Measurements from ENCODE around the gene SLC13A3.

GRCh38 chr20:46549188-46549972 is 101.9 kb downstream of the SLC13A3 start:
- TF ChIP-seq USF2 (IDR thresholded peaks at IDR 0.05), result no peak
- TF ChIP-seq MAZ (IDR thresholded peaks at IDR 0.05; ENCODE audit: borderline replicate concordance, low read depth, low read length), result no peak
- no peak for TF ChIP-seq POLR2A (IDR thresholded peaks at IDR 0.05; ENCODE audit: low read length)
- no peak for TF ChIP-seq RAD21 (conservative IDR thresholded peaks at IDR 0.05 in 1 of 2, IDR thresholded peaks at IDR 0.05 in 1 of 2)
- no peak for TF ChIP-seq RNF2 (IDR thresholded peaks at IDR 0.05; ENCODE audit: borderline replicate concordance, low read depth)
- no peak for TF ChIP-seq MAX (IDR thresholded peaks at IDR 0.05)
- no peak for TF ChIP-seq CTCF (IDR thresholded peaks at IDR 0.05)
- no peak for TF ChIP-seq POLR2AphosphoS2 (conservative IDR thresholded peaks at IDR 0.05; ENCODE audit: low read length)
- TF ChIP-seq REST (IDR thresholded peaks at IDR 0.05), result no peak
- TF ChIP-seq JUN (IDR thresholded peaks at IDR 0.05), result no peak
- TF ChIP-seq EHMT2 (IDR thresholded peaks at IDR 0.05; ENCODE audit: low read depth), result no peak
- no peak for TF ChIP-seq HMGXB4 (CRISPR knock-in tag; IDR thresholded peaks at IDR 0.05; ENCODE audit: borderline replicate concordance)
